Parathyroid adenoma (tissue), 2 donors: ENCODE results near the gene ACKR4.

Source experiments
- H2AFZ ChIP-seq: fragments of 300-600 bp; sonication (generic); one replicate; pipeline ENCODE4 v1.7.0; 2017; ENCODE audit warnings: antibody characterized with exemption, mild to moderate bottlenecking
- H3K27ac ChIP-seq: fragments of 300-600 bp; sonication (generic); one replicate; pipeline ENCODE4 v1.7.0; 2017
- H3K27me3 ChIP-seq: fragments of 300-600 bp; sonication (generic); one replicate; pipeline ENCODE4 v1.7.0; 2017; ENCODE audit warnings: low read length; ENCODE audit not compliant: control insufficient read depth, insufficient read depth
- H3K36me3 ChIP-seq: fragments of 300-600 bp; sonication (generic); one replicate; pipeline ENCODE4 v1.7.0; 2017; ENCODE audit warnings: low read length; ENCODE audit not compliant: control insufficient read depth, insufficient read depth
- H3K4me1 ChIP-seq: fragments of 300-600 bp; sonication (generic); one replicate; pipeline ENCODE4 v1.7.0; 2017; ENCODE audit warnings: control low read depth
- H3K4me2 ChIP-seq: fragments of 300-600 bp; sonication (generic); one replicate; pipeline ENCODE4 v1.7.0; 2017; ENCODE audit warnings: low read length
- H3K4me3 ChIP-seq: fragments of 300-600 bp; sonication (generic); one replicate; pipeline ENCODE4 v1.7.0; 2017; ENCODE audit warnings: low read depth, low read length
- H3K79me2 ChIP-seq: fragments of 300-600 bp; sonication (generic); one replicate; pipeline ENCODE4 v1.7.0; 2017; ENCODE audit warnings: control low read depth
- H3K9ac ChIP-seq: fragments of 300-600 bp; sonication (generic); one replicate; pipeline ENCODE4 v1.7.0; 2017; ENCODE audit warnings: mild to moderate bottlenecking
- H3K9me3 ChIP-seq: fragments of 300-600 bp; sonication (generic); one replicate; pipeline ENCODE4 v1.7.0; 2017; ENCODE audit warnings: low read length; ENCODE audit not compliant: control insufficient read depth
- TF ChIP-seq, protein P1 (sequence below): fragments of 300-600 bp; sonication (generic); IDR thresholded peaks from one replicate; pipeline ENCODE4 v1.7.0; 2017; ENCODE audit warnings: antibody characterized with exemption, mild to moderate bottlenecking
- donor health status: primary hyperparathyroidism.

The ACKR4 gene

GRCh38 chr3:132569580-132569979 is 27.5 kb upstream of the ACKR4 start:
- Histone ChIP-seq H3K79me2 (no peaks in the 10 kb centered on the region), H3K27me3 (no peaks in the 10 kb centered on the region), H3K27ac (no peak overlapping the region), H2AFZ (no peak overlapping the region), H3K9ac (no peak overlapping the region), H3K4me3 (no peak overlapping the region), H3K9me3 (no peaks in the 10 kb centered on the region), H3K4me1 (no peaks in the 10 kb centered on the region), H3K36me3 (no peaks in the 10 kb centered on the region), H3K4me2 (no peak overlapping the region)
- TF ChIP-seq, protein P1, sequence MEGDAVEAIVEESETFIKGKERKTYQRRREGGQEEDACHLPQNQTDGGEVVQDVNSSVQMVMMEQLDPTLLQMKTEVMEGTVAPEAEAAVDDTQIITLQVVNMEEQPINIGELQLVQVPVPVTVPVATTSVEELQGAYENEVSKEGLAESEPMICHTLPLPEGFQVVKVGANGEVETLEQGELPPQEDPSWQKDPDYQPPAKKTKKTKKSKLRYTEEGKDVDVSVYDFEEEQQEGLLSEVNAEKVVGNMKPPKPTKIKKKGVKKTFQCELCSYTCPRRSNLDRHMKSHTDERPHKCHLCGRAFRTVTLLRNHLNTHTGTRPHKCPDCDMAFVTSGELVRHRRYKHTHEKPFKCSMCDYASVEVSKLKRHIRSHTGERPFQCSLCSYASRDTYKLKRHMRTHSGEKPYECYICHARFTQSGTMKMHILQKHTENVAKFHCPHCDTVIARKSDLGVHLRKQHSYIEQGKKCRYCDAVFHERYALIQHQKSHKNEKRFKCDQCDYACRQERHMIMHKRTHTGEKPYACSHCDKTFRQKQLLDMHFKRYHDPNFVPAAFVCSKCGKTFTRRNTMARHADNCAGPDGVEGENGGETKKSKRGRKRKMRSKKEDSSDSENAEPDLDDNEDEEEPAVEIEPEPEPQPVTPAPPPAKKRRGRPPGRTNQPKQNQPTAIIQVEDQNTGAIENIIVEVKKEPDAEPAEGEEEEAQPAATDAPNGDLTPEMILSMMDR, result no peak

- H3K79me2 ChIP-seq, result no peaks in the 10 kb centered on the region
- H3K9ac ChIP-seq, result no peak overlapping the region
- H3K27me3 ChIP-seq, result no peaks in the 10 kb centered on the region
- H2AFZ ChIP-seq, result no peak overlapping the region
- H3K27ac ChIP-seq, result no peak overlapping the region
- no peaks in the 10 kb centered on the region for H3K4me1 ChIP-seq
- no peak overlapping the region for H3K4me3 ChIP-seq
- TF ChIP-seq, protein P1, result no peak
- no peak overlapping the region for H3K4me2 ChIP-seq
- H3K36me3 ChIP-seq, result no peaks in the 10 kb centered on the region
- H3K9me3 ChIP-seq, result no peaks in the 10 kb centered on the region
These were observed 27.1 kb upstream of the ACKR4 start for GRCh38 chr3:132570016-132570415.

DNA sequence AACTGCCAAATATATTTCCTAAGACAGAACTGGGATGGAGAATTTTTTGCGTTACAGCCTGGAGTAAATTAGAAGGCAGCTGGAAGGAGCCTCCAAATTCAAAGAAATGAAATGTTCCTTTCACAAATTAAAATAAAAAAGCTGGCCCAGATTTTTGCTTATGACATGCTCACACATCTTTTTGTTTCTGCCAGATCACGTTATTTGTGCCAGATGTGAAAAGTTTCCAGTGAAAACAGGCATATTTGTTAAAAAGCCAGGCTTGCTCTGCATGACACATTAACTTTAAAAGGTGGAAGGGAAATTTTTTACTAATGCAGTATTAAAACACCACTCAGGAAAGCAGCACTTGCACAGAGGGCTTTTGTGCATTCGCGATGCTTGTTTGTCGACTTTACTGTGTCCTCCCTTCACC is 23.3 kb upstream of the ACKR4 start:
- no peaks in the 10 kb centered on the region for H3K79me2 ChIP-seq
- no peaks in the 10 kb centered on the region for H3K9me3 ChIP-seq
- H3K4me1 ChIP-seq, result no peaks in the 10 kb centered on the region
- H3K4me2 ChIP-seq, result no peak overlapping the region
- H3K27me3 ChIP-seq, result no peaks in the 10 kb centered on the region
- H3K36me3 ChIP-seq, result no peaks in the 10 kb centered on the region
- no peak overlapping the region for H3K4me3 ChIP-seq
- H3K9ac ChIP-seq, result no peak overlapping the region
- no peak overlapping the region for H3K27ac ChIP-seq
- TF ChIP-seq, protein P1, result no peak
- H2AFZ ChIP-seq, result no peak overlapping the region

DNA sequence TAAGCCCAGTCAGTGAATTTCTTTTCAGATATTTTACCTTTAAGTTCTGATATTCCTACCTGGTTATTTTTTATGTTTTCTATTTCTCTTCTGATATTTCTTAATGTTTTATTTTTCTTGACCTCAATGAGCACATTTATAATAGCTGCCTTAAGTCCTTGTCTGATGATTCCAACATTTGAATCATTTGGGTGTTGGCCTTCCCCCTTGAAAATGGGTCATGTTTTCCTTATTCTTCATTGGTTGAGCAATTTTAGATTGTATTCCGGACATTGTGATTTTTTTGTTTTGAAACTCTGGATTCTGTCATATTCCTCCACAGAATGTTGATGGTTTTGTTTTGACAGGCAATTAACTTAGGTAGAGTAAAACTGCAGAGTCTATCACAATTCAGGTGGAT is 9.7 kb upstream of the ACKR4 start:
- Histone ChIP-seq H3K79me2 (no peaks in the 10 kb centered on the region), H3K4me3 (no peak overlapping the region), H3K27me3 (no peaks in the 10 kb centered on the region), H3K9me3 (no peaks in the 10 kb centered on the region), H3K4me2 (no peak overlapping the region), H3K36me3 (no peaks in the 10 kb centered on the region), H3K9ac (no peak overlapping the region), H3K4me1 (no peaks in the 10 kb centered on the region), H3K27ac (no peak overlapping the region), H2AFZ (no peak overlapping the region)
- TF ChIP-seq, protein P1, result no peak

GRCh38 chr3:132592216-132592615 is 4.9 kb upstream of the ACKR4 start:
- no peak overlapping the region for H3K9ac ChIP-seq
- TF ChIP-seq, protein P1, result no peak
- no peak overlapping the region for H2AFZ ChIP-seq
- no peaks in the 10 kb centered on the region for H3K27me3 ChIP-seq
- no peak overlapping the region for H3K27ac ChIP-seq
- H3K79me2 ChIP-seq, result no peaks in the 10 kb centered on the region
- no peaks in the 10 kb centered on the region for H3K9me3 ChIP-seq
- no peak overlapping the region for H3K4me3 ChIP-seq
- no peak overlapping the region for H3K4me2 ChIP-seq
- no peaks in the 10 kb centered on the region for H3K36me3 ChIP-seq
- peaks cover 7% of the 10 kb centered on the region for H3K4me1 ChIP-seq
